WTC11 (cell line): ENCODE data around the gene C9orf50.

ENCODE experiments used
- ATF1 ChIP-seq: sonication (generic); formaldehyde crosslinking; IDR thresholded peaks from 2 replicates; pipeline ENCODE4 v1.8.1; 2023; ENCODE audit warnings: mild to moderate bottlenecking, moderate library complexity, missing genetic modification reagents
- ATF2 ChIP-seq: sonication (generic); formaldehyde crosslinking; IDR thresholded peaks from 2 replicates; pipeline ENCODE4 v1.8.1; 2022; ENCODE audit warnings: low read depth, missing genetic modification reagents, borderline replicate concordance
- CBFB ChIP-seq: sonication (generic); formaldehyde crosslinking; IDR thresholded peaks from 2 replicates; pipeline ENCODE4 v1.8.1; 2022; ENCODE audit warnings: mild to moderate bottlenecking, low read depth, missing genetic modification reagents
- CTCF ChIP-seq: fragments of 200-600 bp; IDR thresholded peaks from 2 replicates; pipeline ENCODE4 v1.8.0; 2022; ENCODE audit warnings: antibody characterized with exemption
- E2F1 ChIP-seq: sonication (generic); formaldehyde crosslinking; IDR thresholded peaks from 2 replicates; pipeline ENCODE4 v1.8.0; 2022; ENCODE audit warnings: mild to moderate bottlenecking, missing genetic modification reagents
- ERG ChIP-seq: fragments of 250-450 bp; sonication (Bioruptor Pico); IDR thresholded peaks from 2 replicates; pipeline ENCODE4 v1.8.0; 2021; ENCODE audit warnings: mild to moderate bottlenecking
- ESRRA ChIP-seq: sonication (generic); formaldehyde crosslinking; IDR thresholded peaks from 2 replicates; pipeline ENCODE4 v1.8.1; 2022; ENCODE audit warnings: mild to moderate bottlenecking, missing genetic modification reagents, borderline replicate concordance
- FOXJ3 ChIP-seq: sonication (generic); formaldehyde crosslinking; IDR thresholded peaks from 2 replicates; pipeline ENCODE4 v1.9.0; 2021; ENCODE audit warnings: missing genetic modification reagents, mild to moderate bottlenecking, borderline replicate concordance
- NR2C2 ChIP-seq: sonication (generic); formaldehyde crosslinking; IDR thresholded peaks from 2 replicates; pipeline ENCODE4 v1.8.0; 2022; ENCODE audit warnings: mild to moderate bottlenecking, missing genetic modification reagents
- SP1 ChIP-seq: sonication (generic); formaldehyde crosslinking; conservative IDR thresholded peaks from 2 replicates; pipeline ENCODE4 v1.8.1; 2022; ENCODE audit warnings: missing genetic modification reagents
- TEAD4 ChIP-seq: sonication (generic); formaldehyde crosslinking; IDR thresholded peaks from 2 replicates; pipeline ENCODE4 v1.8.0; 2022; ENCODE audit warnings: mild to moderate bottlenecking, missing genetic modification reagents
- ZNF138 ChIP-seq: sonication (generic); formaldehyde crosslinking; conservative IDR thresholded peaks from 2 replicates; pipeline ENCODE4 v1.8.1; 2022; ENCODE audit warnings: mild to moderate bottlenecking, moderate library complexity, missing genetic modification reagents
- ZNF416 ChIP-seq: fragments of 250-450 bp; sonication (Bioruptor Pico); IDR thresholded peaks from 2 replicates; pipeline ENCODE4 v1.9.0; 2021; ENCODE audit warnings: mild to moderate bottlenecking, inconsistent platforms
- TF ChIP-seq, protein P1 (sequence below): sonication (generic); formaldehyde crosslinking; IDR thresholded peaks from 2 replicates; pipeline ENCODE4 v1.8.0; 2022; ENCODE audit warnings: mild to moderate bottlenecking, missing genetic modification reagents

GRCh38 chr9:129579294-129579693 is 41.6 kb downstream of the C9orf50 start:
- TF ChIP-seq CTCF (no peak), FOXJ3 (CRISPR knock-in tag) (no peak), ZNF138 (CRISPR knock-in tag) (no peak), E2F1 (no peak), CBFB (CRISPR knock-in tag) (no peak), ESRRA (no peak), ZNF416 (CRISPR knock-in tag) (no peak), ERG (CRISPR knock-in tag) (no peak), NR2C2 (no peak), TEAD4 (CRISPR knock-in tag) (no peak), ATF1 (no peak), SP1 (CRISPR knock-in tag) (no peak), ATF2 (CRISPR knock-in tag) (no peak)
- TF ChIP-seq, protein P1, sequence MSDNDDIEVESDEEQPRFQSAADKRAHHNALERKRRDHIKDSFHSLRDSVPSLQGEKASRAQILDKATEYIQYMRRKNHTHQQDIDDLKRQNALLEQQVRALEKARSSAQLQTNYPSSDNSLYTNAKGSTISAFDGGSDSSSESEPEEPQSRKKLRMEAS (CRISPR knock-in tag): no peak
